ENCODE results near the gene PDZD2.

GRCh38 chr5:31986101-31986500 lies 347.2 kb downstream of the PDZD2 start:
- TF ChIP-seq EZH2 (IDR thresholded peaks at IDR 0.05; ENCODE audit: low read depth, unreplicated experiment), result no peak
- TF ChIP-seq CTCF (conservative IDR thresholded peaks at IDR 0.05; ENCODE audit: low read depth in 2 of 2), result no peak
- TF ChIP-seq ZNF331 (CRISPR knock-in tag; IDR thresholded peaks at IDR 0.05; ENCODE audit: low read depth), result no peak
- TF ChIP-seq EZH2phosphoT487 (IDR thresholded peaks at IDR 0.05; ENCODE audit: unreplicated experiment), result no peak
- no peak for TF ChIP-seq POLR2AphosphoS5 (IDR thresholded peaks at IDR 0.05; ENCODE audit: low read depth)
- no peak for TF ChIP-seq ETS1 (IDR thresholded peaks at IDR 0.05)
- no peak for TF ChIP-seq JUNB (IDR thresholded peaks at IDR 0.05; ENCODE audit: unreplicated experiment)
- TF ChIP-seq NANOG (IDR thresholded peaks at IDR 0.05; ENCODE audit: borderline replicate concordance), result no peak

All from GM23338 (cell line).